ENCODE measurements around the gene RASL11A.
"Not testable (repeated sequence)": the region's sequence is repeated elsewhere in the genome, so short reads cannot be mapped to it uniquely, and the experiment has no call there.

- TF ChIP-seq ESRRA (IDR thresholded peaks at IDR 0.05; ENCODE audit: borderline replicate concordance, low read length); POLR2A (IDR thresholded peaks at IDR 0.05; ENCODE audit: low read length); SREBF2 (IDR thresholded peaks at IDR 0.05); KDM1A (IDR thresholded peaks at IDR 0.05; ENCODE audit: low read depth); CTCF (IDR thresholded peaks at IDR 0.05); EP300 (IDR thresholded peaks at IDR 0.05); ELK1 (IDR thresholded peaks at IDR 0.05; ENCODE audit: low read depth, low read length); MYC (IDR thresholded peaks at IDR 0.05; ENCODE audit: borderline replicate concordance, low read length); CEBPB (IDR thresholded peaks at IDR 0.05); ZNF302 (CRISPR knock-in tag; IDR thresholded peaks at IDR 0.05); JUNB (IDR thresholded peaks at IDR 0.05); HDAC2 (IDR thresholded peaks at IDR 0.05): not testable (repeated sequence)
- TF ChIP-seq, protein P1, sequence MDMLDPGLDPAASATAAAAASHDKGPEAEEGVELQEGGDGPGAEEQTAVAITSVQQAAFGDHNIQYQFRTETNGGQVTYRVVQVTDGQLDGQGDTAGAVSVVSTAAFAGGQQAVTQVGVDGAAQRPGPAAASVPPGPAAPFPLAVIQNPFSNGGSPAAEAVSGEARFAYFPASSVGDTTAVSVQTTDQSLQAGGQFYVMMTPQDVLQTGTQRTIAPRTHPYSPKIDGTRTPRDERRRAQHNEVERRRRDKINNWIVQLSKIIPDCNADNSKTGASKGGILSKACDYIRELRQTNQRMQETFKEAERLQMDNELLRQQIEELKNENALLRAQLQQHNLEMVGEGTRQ (IDR thresholded peaks at IDR 0.05): not testable (repeated sequence)
- TF ChIP-seq, protein P2, sequence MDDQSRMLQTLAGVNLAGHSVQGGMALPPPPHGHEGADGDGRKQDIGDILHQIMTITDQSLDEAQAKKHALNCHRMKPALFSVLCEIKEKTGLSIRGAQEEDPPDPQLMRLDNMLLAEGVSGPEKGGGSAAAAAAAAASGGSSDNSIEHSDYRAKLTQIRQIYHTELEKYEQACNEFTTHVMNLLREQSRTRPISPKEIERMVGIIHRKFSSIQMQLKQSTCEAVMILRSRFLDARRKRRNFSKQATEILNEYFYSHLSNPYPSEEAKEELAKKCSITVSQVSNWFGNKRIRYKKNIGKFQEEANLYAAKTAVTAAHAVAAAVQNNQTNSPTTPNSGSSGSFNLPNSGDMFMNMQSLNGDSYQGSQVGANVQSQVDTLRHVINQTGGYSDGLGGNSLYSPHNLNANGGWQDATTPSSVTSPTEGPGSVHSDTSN (IDR thresholded peaks at IDR 0.05): not testable (repeated sequence)
These were observed 29.8 kb downstream of the RASL11A start for GRCh38 chr13:27300406-27300805.

Data from A549 (cell line).